Measurements from ENCODE around the gene OR6X1. TPM values are rescaled to one million over a fixed set of nuclear protein-coding genes. Genes with fewer than 3 reads are reported as not detected.

Gene OR6X1
- total RNA-seq, 4 donors from 2014 or later, result not detected

DNA sequence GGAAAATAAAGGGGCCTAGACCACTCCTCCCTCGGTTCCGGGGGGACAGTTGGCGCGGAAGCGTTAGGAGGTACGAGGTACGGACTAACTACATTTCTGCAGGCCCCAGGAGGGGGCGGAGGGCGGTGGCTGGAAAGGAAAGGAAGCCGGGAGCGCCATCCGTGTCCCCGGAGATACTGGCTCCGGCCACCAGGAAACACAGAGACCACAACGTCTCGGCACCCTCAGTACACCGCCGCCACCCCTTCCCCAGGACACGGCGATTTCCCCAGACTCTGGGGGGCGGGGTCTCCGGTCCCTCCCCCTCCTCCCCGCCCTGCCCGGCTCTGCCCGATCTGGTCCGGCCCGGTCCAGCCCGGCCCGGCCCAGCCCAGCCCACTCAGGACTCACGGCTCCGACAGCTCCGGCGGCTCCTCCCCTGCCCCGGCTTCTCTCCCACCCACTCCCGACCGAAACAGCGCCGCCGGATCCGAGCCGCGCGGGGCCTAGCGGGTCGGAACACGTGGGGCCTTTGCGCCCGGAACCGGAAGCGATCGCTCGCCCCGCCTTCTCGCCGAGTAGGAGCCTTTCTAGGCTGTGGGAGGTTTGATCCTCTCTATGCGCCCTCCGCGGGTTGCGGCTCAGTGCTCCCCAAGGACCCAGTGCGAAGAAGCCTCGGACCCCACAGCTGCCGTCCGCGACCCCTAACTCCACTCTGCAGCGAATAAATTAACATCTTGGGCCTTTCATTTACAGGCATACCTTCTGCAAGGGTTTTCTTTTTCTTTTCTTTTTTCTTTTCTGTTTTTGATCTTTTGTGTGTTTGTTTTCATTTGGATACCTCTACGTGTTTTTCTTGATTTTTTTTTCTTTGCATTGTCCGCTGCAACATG lies 12.9 kb downstream of the OR6X1 start, which contains the start of gene ZNF202:
Gene ZNF202, minus strand, starts transcription at position 502 of the 872 bp plus-strand sequence. CDS start 10,772 bp downstream, outside the sequence.
- TF ChIP-seq CTCF (IDR thresholded peaks at IDR 0.05; ENCODE audit: low read depth), result no peak

- no peak for TF ChIP-seq CTCF (IDR thresholded peaks at IDR 0.05; ENCODE audit: low read depth)
These were observed 13.5 kb downstream of the OR6X1 start for GRCh38 chr11:123740787-123741158.

DNA sequence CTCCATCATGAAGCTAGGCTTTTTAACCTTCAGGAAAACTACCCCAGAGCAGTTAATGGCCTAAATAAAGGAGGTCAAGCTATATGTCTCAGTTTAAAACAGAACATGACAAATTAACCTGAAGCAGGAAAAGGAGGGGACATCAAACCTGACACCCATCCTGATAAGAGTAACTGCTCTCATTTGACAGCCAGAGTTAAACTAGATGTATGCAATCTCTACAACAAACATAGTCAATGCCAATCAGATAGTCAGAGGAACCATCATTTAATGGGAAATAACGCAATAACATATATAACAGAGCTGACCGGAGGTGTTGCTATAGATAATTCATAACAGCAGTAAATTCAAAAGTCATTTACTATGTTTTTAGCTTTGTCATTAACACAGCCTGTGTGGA lies 15.9 kb downstream of the OR6X1 start:
- TF ChIP-seq CTCF (IDR thresholded peaks at IDR 0.05; ENCODE audit: low read depth), result no peak

GRCh38 chr11:123736769-123737168 lies 17.5 kb downstream of the OR6X1 start:
- no peak for TF ChIP-seq CTCF (IDR thresholded peaks at IDR 0.05; ENCODE audit: low read depth)

- no peak for TF ChIP-seq CTCF (IDR thresholded peaks at IDR 0.05; ENCODE audit: low read depth)
These were observed 24.7 kb downstream of the OR6X1 start for GRCh38 chr11:123729602-123730001.

- no peak for TF ChIP-seq CTCF (IDR thresholded peaks at IDR 0.05; ENCODE audit: low read depth)
These were observed 28.2 kb downstream of the OR6X1 start for GRCh38 chr11:123725995-123726655.

GRCh38 chr11:123719452-123719851 lies 34.9 kb downstream of the OR6X1 start:
- no peak for TF ChIP-seq CTCF (IDR thresholded peaks at IDR 0.05; ENCODE audit: low read depth)

Data from subcutaneous adipose tissue (tissue), 4 donors.